ENCODE results near the gene TAF1B.

TAF1B gene

DNA sequence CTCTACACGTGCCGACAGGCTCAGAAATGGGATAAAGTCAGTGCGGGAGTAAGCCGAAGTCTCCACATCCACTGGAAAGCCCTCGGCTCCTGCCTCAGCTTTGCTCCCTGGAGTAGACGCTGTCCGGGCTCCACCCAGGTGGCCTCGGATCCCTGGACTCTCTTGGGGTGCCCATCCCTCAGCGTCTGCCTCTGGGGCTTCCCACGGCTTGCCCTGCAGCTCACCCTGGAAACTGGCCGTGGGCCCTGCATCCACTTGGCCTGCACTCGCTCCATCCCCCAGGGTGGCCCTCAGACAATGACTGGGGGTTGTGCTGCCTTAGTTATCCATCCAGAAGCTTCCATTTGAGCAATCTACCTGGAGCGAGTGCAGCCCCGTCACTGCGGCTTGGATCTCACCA is 36.2 kb upstream of the TAF1B start:
- DNase-seq (ENCODE audit: low read depth) = no peak
- H3K4me3 ChIP-seq (ENCODE audit: low read depth, low read length) = no peak overlapping the region

GRCh38 chr2:9807555-9808305 is 35.5 kb upstream of the TAF1B start:
- no peak overlapping the region for H3K4me3 ChIP-seq (ENCODE audit: low read depth, low read length)
- no peak for DNase-seq (ENCODE audit: low read depth)

DNA sequence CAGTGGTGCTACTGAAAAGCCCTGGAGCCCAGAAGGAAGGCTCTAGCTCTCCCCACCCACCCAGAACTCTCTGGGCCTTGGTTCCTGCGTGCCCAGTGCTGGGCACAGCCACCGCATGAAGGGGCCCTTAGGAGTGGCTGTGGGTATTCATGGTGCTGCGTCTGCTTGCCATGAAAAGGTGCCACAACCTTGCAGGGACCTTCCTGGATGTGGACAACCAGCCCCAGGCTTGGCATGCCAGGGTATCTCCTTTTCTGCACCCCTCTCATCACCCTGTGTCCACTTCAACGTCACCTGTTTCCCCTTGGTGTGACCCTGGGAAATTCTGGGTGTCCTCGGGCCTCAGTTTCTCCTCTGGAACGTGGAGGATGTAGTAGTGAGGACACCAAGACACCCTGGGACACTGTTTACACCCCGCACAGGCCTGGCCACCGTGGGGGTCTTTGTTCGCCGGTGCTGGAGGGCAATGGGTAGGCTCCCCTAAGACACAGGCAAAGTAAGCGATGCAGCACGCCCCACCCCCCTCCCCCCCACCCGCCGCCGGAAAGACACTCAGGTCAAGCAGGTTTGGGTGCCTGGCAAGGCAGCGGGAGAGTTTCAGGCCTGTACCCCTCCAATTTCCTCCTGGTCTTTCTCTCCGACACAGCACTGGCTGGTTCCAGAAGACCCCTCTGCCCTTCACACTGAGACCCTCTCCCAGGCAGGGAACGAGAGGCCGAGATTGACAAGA is 34.8 kb upstream of the TAF1B start:
- no peak overlapping the region for H3K4me3 ChIP-seq (ENCODE audit: low read depth, low read length)
- DNase-seq (ENCODE audit: low read depth) = no peak

GRCh38 chr2:9809064-9809356 is 34.3 kb upstream of the TAF1B start:
- no peak for DNase-seq (ENCODE audit: low read depth)
- H3K4me3 ChIP-seq (ENCODE audit: low read depth, low read length) = no peak overlapping the region

DNA sequence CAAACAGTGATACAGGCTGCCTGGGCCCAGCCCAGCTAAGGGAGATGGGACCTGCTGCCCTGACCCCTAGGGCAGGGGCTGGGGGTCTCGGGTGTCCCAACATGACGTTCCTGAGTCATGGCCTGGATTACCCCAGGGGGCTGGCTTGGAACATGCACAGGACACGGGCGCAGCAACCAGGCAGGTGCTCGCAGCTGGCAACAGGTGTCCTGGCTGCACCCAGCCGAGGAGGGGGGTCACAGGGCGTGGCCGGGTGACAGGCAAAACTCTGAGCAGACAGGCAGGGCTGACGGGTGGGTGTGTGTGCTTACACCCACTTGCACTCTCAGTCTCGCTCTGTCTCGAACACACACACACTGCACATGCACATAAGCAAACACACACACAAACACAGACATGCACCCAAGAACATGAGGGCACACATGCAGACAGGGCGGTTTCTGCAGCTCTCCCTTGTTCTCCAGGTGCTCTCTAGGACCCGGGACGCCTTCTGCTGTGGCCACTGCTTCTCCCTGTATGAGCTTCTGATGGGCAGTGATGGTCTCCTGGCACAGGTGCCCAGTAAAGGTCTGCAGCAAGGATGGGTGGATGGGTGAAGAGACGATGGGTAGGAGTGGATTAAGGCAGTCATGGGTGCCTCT is 33.7 kb upstream of the TAF1B start:
- H3K4me3 ChIP-seq (ENCODE audit: low read depth, low read length) = no peak overlapping the region
- DNase-seq (ENCODE audit: low read depth) = no peak

- DNase-seq (ENCODE audit: low read depth) = no peak
- no peak overlapping the region for H3K4me3 ChIP-seq (ENCODE audit: low read depth, low read length)
Observed at GRCh38 chr2:9811216-9811615, 32.1 kb upstream of the TAF1B start.

GRCh38 chr2:9811679-9812511 is 31.4 kb upstream of the TAF1B start:
- no peak for DNase-seq (ENCODE audit: low read depth)
- H3K4me3 ChIP-seq (ENCODE audit: low read depth, low read length) = no peak overlapping the region

- no peak for DNase-seq (ENCODE audit: low read depth)
- no peak overlapping the region for H3K4me3 ChIP-seq (ENCODE audit: low read depth, low read length)
Observed at GRCh38 chr2:9812945-9813311, 30.3 kb upstream of the TAF1B start.

DNA sequence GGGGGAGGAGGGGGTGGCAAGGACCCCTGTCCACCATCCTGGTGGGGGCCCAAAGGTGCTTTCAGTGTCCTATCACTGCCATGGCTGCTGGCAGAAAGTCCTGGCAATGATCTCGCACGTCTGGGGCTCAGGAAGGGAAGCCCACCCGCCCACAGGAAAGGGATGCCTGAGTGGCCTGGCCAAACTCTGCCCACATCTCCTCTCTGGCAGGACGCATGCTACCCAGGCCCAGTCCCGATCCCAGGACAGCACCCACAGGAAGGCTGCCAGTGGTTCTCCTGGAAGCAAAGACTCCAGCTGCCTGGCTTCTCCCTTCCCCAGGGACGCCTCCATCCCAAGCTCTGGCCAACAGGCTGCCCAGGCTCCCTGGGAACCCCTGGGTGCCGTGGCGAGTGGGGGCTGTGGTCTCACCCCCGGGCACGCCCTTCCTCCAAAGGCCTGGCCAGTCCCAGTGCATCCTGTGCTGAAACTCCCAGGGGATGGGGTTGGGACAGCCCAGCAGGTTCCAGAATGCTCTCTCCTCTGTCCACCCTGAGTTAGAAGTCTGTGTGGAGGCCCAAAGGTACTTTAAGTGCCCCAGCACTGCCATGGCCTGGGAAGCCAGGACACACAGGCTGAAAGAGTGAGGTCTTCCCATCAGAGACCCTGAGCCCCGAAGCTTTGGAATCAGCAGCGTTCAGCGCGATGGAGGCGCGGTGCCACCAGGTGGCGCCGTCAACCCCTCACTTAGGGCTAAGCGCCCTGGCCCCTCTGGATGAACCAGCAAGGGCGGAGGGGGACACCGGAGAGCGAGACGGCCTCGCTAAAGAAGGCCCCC is 29.8 kb upstream of the TAF1B start:
- no peak for DNase-seq (ENCODE audit: low read depth)

GRCh38 chr2:9814129-9814868 is 29.0 kb upstream of the TAF1B start:
- DNase-seq (ENCODE audit: low read depth) = no peak
- H3K4me3 ChIP-seq (ENCODE audit: low read depth, low read length) = no peak overlapping the region

More for the DNA sequence above, 29.8 kb upstream of the TAF1B start:
- no peak overlapping the region for H3K4me3 ChIP-seq (ENCODE audit: low read depth, low read length)

GRCh38 chr2:9815076-9815475 is 28.2 kb upstream of the TAF1B start:
- no peak for DNase-seq (ENCODE audit: low read depth)
- H3K4me3 ChIP-seq (ENCODE audit: low read depth, low read length) = no peak overlapping the region

DNA sequence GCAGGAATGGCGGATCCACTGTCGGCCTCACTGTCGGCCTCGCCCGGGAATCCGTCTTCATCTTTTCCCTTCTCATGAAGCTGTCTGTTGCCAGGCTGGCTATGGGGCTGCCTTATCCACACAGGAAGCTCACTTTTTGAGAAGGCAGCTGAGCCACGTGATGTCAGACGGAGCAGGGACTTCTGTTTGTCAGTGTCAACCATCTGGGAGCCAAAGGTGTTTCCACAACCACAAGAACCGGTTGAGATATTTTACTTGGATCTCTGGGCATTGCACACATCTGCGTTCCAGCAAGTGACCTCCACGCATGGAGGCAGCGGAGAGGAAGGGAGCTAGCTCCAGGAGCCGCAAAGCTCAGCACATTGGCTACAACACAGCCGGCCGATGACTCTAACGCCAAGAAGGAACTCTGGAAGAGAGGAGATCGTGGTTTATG is 27.4 kb upstream of the TAF1B start:
- H3K4me3 ChIP-seq (ENCODE audit: low read depth, low read length) = no peak overlapping the region
- no peak for DNase-seq (ENCODE audit: low read depth)

GRCh38 chr2:9818097-9818496 is 25.2 kb upstream of the TAF1B start:
- no peak for DNase-seq (ENCODE audit: low read depth)
- no peak overlapping the region for H3K4me3 ChIP-seq (ENCODE audit: low read depth, low read length)

- no peak overlapping the region for H3K4me3 ChIP-seq (ENCODE audit: low read depth, low read length)
- DNase-seq (ENCODE audit: low read depth) = no peak
Observed at GRCh38 chr2:9819551-9819950, 23.7 kb upstream of the TAF1B start.

- H3K4me3 ChIP-seq (ENCODE audit: low read depth, low read length) = no peak overlapping the region
- no peak for DNase-seq (ENCODE audit: low read depth)
Observed at GRCh38 chr2:9820020-9820973, 23.0 kb upstream of the TAF1B start.

DNA sequence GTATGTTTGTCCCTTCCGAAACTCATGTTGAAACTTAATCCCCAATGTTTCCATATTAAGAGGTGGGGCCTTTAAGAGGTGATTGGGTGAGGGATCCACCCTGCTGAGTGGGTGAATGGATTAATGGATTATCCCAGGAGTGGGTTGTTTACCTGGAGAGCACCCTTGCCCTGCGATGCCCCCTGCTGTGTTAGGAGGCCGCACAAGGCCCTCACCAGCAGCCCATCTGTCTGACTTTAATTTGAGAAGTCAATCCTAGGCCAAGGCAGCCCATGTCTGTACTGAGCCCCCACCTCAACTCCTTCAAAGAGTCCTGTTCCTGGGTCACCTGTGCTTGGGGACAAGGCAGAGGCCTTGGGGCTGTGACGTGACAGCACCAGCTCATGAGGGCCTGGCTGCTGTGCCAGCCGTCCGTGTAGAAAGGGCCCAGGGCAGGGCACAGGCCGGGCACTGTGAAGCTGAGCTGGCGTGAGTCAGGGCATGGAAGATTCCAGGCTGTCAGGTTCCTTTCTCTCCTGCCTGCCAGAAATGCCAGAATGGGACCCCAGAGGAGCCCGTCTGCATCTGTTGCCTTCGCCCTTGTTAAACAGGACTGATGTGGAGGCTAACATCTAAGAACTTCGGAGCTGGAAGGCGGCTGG is 21.3 kb upstream of the TAF1B start:
- no peak for DNase-seq (ENCODE audit: low read depth)
- H3K4me3 ChIP-seq (ENCODE audit: low read depth, low read length) = no peak overlapping the region

DNA sequence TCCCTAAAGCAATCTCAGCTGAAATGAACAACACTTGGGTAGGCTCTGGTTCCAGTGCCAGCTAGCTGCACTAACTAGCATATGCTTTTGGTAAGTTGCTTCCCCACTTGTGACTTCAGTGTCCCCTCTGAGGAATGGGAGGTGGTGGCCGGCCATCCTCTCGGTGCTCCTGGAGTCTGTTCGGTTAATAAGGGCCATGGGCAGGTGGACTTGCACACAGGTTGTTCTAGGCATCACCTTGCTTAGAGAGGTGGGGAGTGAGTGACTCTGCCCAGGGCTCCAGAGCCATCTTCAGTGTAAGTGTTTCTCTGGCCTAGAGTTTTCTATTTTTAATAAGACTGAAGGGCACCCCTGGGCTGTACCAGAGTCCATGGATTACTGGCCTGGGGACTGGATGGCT is 18.8 kb upstream of the TAF1B start:
- H3K4me3 ChIP-seq (ENCODE audit: low read depth, low read length) = no peak overlapping the region
- no peak for DNase-seq (ENCODE audit: low read depth)
